AG04449 (cell line): ENCODE measurements around the gene PET100.

Experiments used
- CTCF ChIA-PET: fragments of 350-600 bp; formaldehyde crosslinking; extraction: SDS; loops from one replicate; lab custom pipeline; 2021; ENCODE audit warnings: antibody characterized with exemption; lab: Yijun Ruan, JAX
- POLR2A ChIA-PET: fragments of 400-600, 350-600 bp; formaldehyde crosslinking; extraction: SDS; loops from one replicate; lab custom pipeline; 2020; ENCODE audit warnings: antibody characterized with exemption, inconsistent platforms; lab: Yijun Ruan, JAX
- DNase-seq: peaks from one replicate; pipeline ENCODE4 v3.0.0-alpha.2; 2010; ENCODE audit warnings: low read depth, low spot score
- H3K4me3 ChIP-seq: 2 replicates; pipeline ENCODE4 v1.5.1; 2011; ENCODE audit warnings: low read depth, mild to moderate bottlenecking, control low read depth, low read length
- TF ChIP-seq, protein P1 (sequence below): IDR thresholded peaks from one replicate; pipeline ENCODE4 v1.5.1; 2011; ENCODE audit warnings: mild to moderate bottlenecking, moderate library complexity, low read length, control low read depth, inconsistent platforms; ENCODE audit not compliant: insufficient read depth; ENCODE audit errors: missing control alignments

Gene PET100

DNA sequence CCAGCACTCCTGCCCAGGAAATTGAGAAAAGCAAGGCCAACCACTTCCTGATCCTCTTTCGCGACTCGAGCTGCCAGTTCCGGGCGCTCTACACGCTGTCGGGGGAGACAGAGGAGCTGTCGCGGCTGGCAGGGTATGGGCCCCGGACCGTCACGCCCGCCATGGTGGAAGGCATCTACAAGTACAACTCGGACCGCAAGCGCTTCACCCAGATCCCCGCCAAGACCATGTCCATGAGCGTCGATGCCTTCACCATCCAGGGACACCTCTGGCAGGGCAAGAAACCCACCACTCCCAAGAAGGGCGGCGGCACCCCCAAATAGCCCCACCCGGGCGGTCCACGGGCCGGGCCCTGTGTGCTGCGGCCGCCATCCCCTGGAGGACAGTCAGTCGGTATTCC is 11.9 kb upstream of the PET100 start:
- POLR2A ChIA-PET, result no interaction called here
- CTCF ChIA-PET, result interaction anchor here (1.1 kb wide), 1 partner anchor 49 kb away, joined by 3 read pairs; no protein-coding TSS in a partner anchor
- H3K4me3 ChIP-seq, result no peak overlapping the region
- TF ChIP-seq, protein P1, sequence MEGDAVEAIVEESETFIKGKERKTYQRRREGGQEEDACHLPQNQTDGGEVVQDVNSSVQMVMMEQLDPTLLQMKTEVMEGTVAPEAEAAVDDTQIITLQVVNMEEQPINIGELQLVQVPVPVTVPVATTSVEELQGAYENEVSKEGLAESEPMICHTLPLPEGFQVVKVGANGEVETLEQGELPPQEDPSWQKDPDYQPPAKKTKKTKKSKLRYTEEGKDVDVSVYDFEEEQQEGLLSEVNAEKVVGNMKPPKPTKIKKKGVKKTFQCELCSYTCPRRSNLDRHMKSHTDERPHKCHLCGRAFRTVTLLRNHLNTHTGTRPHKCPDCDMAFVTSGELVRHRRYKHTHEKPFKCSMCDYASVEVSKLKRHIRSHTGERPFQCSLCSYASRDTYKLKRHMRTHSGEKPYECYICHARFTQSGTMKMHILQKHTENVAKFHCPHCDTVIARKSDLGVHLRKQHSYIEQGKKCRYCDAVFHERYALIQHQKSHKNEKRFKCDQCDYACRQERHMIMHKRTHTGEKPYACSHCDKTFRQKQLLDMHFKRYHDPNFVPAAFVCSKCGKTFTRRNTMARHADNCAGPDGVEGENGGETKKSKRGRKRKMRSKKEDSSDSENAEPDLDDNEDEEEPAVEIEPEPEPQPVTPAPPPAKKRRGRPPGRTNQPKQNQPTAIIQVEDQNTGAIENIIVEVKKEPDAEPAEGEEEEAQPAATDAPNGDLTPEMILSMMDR, result no peak
- DNase-seq, result no peak

DNA sequence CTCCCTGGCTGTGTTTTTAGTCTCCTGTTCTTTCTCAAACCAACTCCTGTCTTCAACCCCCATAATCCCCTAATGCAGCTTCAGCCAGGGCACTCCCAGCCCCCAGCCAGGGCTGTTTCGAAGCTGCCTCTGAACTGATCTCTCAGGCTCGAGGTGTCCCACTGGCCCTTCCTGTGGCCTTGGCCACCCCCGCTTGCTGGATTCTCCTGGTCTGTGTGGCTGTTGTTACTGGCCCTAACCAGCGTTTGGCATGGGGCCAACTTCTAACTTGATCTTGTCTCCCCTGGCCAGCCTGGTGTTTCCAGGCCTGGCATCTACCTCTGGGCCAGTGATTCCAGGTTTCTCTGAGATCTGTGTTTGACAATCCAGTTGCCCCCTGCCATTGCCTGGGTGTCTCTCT is 11.2 kb upstream of the PET100 start:
- no peak for DNase-seq
- POLR2A ChIA-PET, result no interaction called here
- CTCF ChIA-PET, result interaction anchor here (1.1 kb wide), 1 partner anchor 50 kb away, joined by 3 read pairs; no protein-coding TSS in a partner anchor
- TF ChIP-seq, protein P1, result no peak
- H3K4me3 ChIP-seq, result no peak overlapping the region

DNA sequence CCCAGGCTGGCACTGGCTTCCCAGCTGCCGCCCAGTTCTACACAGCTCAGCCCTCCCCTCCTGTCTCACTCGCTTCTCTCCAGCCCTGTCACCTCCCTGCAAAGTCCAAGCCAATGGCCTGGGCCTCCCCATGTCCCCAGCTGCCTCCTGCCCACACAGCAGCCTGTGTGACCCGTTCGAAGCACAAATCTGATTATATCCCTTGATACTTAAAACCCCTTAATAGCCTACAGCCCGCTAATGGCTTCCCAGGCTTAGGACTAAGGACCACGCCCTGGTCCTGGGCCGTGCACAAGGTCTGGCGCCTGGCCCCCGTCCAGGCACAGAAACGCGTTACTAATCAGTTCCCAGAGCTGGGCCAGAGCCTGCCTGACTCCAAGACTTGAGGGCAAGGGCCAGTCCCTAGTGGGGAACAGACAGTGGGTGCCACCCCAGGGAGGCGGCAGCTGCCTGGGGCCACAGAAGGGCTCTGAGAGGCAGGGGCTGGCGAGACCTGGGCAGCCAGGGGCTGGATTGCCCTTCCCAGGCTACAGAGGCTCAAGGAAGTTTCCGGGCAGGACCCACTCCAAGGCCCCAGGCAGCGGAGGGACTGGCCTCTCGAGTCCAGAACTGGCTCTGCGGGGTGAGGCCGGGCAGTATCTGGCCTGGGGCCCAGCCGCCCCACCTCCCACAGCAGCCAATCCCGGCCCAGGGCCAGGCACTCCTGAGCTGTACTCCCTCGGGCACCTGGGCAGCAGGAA is 10.7 kb upstream of the PET100 start:
- no peak for DNase-seq
- TF ChIP-seq, protein P1, result no peak
- ChIA-PET POLR2A (no interaction called here), CTCF (no interaction called here)
- H3K4me3 ChIP-seq, result no peak overlapping the region

DNA sequence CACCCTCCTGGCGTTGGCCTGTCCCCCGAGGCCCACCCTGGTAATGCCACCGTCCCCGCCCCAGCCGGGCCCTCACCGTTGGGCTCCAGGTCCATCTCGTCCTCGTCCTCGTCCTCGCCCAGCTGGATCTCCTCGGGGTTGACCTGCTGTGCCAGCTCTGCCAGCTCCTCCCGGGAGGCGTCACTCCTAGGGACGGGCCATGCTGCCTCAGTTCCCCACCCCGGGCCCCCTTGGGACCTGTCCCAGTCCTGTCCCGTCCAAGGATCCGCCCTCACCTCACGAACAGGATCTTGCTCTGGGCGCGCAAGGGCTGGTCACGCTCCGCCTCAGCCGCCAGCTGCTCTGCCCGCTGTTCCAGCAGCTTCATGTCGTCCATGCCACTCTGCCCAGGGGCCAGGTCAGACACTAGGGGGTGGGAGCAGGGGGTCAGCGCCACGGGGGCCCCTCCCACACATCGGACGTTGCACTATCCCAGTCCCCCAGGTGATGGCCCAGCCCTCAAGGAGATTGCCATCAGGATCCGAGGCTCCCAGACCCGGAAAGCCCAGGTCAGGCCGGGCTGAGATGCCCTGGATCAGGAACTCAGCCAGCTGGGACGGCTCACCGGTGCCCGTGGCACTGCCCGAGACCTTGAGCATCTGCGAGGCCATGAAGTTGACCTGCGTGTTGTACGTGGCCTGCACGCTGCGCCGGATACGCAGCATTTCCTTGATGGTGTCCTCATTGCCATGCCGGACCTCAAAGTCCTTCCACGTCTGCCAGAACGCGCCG is 9.7 kb upstream of the PET100 start:
- CTCF ChIA-PET, result no interaction called here
- H3K4me3 ChIP-seq, result no peak overlapping the region
- no peak for DNase-seq
- POLR2A ChIA-PET, result no interaction called here
- TF ChIP-seq, protein P1, result no peak

DNA sequence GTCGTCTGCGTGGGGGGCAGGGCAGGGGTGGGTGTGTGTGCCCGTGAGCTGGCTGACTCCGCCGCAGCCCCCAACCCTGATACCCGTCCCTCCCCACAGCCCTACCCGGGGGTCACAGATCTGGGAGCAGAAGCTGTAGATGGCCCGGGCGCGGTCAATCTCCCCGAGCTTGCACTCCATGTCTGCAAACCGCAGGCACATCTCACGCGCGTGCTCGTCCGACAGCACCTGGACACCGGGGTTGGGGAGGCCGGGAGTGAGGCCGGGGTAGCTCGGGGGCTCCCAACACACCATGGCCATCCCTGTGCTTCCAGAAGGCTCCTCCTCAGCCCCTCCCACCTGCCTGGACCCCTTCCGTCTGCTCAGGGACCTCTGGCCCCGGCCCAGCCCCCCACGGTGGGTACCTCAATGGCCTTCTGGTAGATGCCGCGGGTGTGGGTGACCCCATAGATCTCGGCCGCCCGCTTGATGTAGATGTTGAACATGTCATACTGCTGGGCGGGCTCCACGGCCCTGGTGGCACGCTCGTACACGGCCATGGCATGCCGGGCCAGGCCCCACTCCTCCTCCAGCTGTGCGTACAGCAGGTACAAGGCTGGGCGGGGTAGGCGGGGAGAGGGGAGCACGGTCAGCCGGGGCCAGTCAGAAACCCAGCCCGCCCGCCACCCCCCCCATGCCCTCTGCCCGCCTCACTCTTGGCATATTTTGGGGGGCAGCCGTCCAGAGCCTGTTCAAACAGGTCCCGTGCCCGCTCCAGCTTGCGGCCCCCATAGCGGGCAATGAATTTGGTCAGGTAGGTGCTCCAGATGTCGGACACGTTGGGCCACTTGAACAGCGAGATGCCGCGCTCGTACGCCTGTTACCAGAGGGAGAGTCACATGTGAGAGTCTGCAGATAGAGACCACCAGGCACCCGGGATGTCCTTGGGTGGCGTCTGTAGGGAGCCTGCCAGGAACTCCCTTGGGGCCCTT is 8.9 kb upstream of the PET100 start:
- TF ChIP-seq, protein P1, result no peak
- no peak for DNase-seq
- CTCF ChIA-PET, result no interaction called here
- no peak overlapping the region for H3K4me3 ChIP-seq
- POLR2A ChIA-PET, result no interaction called here
